ENCODE data around the gene MYO3B.

MYO3B gene

DNA sequence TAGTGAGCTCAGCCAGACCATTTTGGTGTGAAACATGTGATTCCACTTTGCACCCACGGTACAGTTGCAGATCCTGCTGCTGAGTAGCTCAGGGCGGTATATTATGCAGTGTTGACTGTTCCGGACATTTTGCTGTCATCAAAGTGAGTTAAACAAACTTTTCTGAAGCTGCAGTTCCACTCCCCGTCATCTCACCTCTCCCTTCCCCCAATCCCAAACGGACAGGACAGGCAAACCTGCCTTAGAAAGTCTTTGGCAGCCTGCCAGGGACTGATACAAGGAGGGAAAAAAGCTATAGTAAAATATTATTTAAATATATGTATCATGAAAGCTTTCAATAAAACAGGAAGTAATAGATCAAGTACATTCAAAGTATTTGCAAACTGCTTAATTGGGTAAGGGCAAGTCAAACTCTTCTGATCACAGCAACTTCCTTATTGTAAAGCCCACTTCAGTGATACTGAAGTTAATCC lies 501.7 kb downstream of the MYO3B start:
- no peak for ATAC-seq
- Mint-ChIP-seq H3K27ac (no peak overlapping the region), H3K4me1 (no peaks in the 10 kb centered on the region), H3K36me3 (no peaks in the 10 kb centered on the region), H3K4me3 (no peak overlapping the region), H3K27me3 (peaks cover 12% of the 10 kb centered on the region), H3K9me3 (no peaks in the 10 kb centered on the region)

DNA sequence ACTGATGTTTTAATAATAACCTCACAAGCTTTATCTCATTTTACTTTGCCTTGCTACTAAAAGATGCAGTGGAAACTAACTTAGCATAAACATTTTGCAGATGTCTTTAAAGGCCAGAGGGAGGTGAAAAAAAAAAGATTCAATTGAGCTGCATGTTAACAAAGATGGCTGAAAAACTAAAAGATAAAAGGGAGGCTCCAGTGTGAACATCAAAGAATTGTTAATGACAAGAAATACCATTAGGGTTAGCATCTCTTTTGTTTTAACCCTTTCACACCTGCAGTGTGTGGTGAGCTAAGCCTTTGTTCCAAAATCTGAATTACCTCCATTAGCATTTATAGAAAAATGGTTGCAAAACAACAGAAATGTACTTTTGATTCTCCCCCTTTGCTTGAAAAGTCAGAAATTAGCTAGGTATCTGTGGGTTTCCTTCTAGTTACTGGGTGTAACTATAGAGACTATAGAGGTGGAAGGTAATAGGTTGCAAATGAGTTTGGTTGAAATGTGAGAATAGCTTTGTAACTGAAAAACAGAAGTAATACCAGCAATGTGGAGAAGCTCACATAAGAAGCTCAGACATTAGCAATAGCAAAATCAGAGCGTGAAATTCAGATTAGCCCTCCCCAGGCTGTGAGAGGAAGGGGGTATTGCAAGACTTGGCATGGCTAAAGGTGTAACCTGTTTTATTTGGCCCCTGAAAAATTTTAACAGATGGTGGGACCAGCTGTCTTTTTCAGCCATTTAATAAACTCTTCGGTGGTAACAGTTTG lies 502.4 kb downstream of the MYO3B start:
- H3K27ac Mint-ChIP-seq, result no peak overlapping the region

DNA sequence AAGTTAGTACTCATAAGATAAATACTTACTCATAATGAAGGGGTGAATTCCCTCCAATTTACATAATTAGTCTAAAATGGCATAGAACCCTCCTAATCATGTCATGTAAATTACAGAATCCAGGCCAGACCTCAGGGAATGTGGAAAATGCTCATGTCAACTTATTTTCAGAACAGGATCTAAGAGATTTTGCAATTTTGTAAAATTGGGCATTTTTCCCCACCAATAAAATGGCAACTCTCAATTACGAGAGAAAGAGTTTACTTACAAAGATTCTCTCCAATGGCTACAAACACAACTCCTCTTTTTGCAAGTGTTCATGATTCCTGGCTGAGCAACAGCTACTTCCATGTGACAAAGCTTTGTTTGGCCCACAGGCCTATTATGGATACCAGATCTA lies 503.4 kb downstream of the MYO3B start:
- Mint-ChIP-seq H3K4me3 (no peak overlapping the region), H3K27me3 (peaks cover 21% of the 10 kb centered on the region), H3K27ac (no peak overlapping the region), H3K36me3 (no peaks in the 10 kb centered on the region), H3K4me1 (no peaks in the 10 kb centered on the region), H3K9me3 (no peaks in the 10 kb centered on the region)
- no peak for ATAC-seq

More for the DNA sequence above, 502.4 kb downstream of the MYO3B start:
- ATAC-seq, result no peak
- no peaks in the 10 kb centered on the region for H3K36me3 Mint-ChIP-seq
- H3K4me1 Mint-ChIP-seq, result no peaks in the 10 kb centered on the region
- H3K4me3 Mint-ChIP-seq, result no peak overlapping the region
- peaks cover 19% of the 10 kb centered on the region for H3K27me3 Mint-ChIP-seq
- H3K9me3 Mint-ChIP-seq, result no peaks in the 10 kb centered on the region

DNA sequence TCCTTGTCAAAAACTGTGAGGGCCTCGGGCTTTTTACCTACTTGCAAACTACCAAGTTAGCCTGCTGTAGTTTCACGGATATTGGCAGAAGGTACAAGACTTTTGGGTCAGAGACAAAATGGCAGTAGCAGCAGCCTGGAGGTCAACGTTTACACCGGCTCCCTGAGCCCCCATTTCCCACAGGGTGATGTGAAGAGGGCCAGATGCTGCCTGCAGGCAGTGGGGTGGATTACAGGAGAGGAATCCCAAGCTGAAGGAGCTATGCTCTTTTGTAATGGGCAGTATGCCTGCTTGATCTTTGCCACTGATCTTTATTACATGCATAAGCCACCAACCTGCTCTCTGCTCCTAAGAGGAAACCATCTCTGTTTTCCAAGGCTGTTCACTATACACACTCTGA lies 507.6 kb downstream of the MYO3B start:
- Mint-ChIP-seq H3K9me3 (no peaks in the 10 kb centered on the region), H3K4me1 (no peaks in the 10 kb centered on the region), H3K27ac (no peak overlapping the region), H3K36me3 (no peaks in the 10 kb centered on the region), H3K4me3 (no peak overlapping the region), H3K27me3 (peaks cover 21% of the 10 kb centered on the region)
- ATAC-seq, result no peak

DNA sequence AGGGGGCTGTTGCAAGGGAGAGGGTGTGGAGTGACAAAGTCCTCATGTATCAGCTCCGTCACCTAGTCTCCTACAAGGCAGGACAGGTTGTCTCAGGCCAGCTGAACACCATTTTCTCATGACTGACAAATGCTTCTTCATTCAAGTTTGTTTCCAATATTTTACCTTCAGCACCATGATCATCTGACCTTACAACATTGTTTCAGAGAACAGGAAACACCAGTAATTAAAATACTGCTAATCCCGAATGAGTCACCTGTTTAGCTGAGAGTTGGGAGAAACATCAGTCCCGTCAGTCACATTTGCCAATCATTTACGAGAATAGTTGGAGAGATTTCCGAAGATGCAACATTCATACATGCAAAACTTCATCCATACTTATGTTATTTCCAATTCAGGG lies 511.5 kb downstream of the MYO3B start:
- Mint-ChIP-seq H3K4me1 (no peaks in the 10 kb centered on the region), H3K27me3 (peaks cover 18% of the 10 kb centered on the region), H3K36me3 (no peaks in the 10 kb centered on the region), H3K4me3 (no peak overlapping the region), H3K27ac (no peak overlapping the region), H3K9me3 (no peaks in the 10 kb centered on the region)
- no peak for ATAC-seq

DNA sequence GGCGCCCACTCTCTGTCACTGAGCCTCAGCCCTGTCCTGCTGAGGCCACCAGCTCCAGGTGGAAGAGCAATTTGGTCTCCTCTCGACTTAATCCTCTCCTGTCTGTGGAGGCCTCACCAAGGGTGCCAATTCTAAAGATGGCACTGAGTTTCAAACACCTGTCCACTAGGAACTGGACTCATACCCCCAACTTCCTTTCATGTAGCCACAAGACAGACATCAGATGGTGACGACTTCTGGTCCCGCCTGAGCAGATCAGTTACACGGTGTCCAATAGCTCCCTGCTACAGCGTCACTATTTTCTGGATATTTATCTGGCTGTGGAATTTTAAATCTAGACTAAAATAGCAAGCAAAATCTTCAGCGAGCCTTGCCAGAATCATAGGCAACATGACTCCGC lies 512.7 kb downstream of the MYO3B start:
- Mint-ChIP-seq H3K27me3 (peaks cover 8% of the 10 kb centered on the region), H3K36me3 (no peaks in the 10 kb centered on the region), H3K27ac (no peak overlapping the region), H3K4me3 (no peak overlapping the region), H3K4me1 (no peaks in the 10 kb centered on the region), H3K9me3 (no peaks in the 10 kb centered on the region)
- no peak for ATAC-seq

DNA sequence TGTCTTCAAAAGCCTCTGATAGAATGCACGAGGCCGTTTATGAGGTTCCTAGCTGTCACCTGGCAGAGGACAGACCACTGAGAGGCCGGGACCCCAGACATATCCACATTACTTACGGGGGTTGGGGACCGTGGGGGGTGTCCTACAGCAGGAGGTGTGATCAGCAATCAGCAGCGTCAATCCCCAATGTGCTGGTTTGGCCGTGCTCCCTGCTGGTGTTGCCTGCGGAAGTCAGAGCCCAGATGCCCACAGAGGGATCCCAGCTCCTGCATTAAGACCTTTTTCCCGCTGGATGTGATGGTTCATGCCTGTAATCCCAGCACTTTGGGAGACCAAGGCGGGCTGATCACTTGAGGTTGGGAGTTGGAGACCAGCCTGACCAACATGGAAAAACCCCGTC lies 516.4 kb downstream of the MYO3B start:
- Mint-ChIP-seq H3K4me3 (no peak overlapping the region), H3K4me1 (no peaks in the 10 kb centered on the region), H3K27me3 (peaks cover 33% of the 10 kb centered on the region), H3K36me3 (no peaks in the 10 kb centered on the region), H3K27ac (no peak overlapping the region), H3K9me3 (no peaks in the 10 kb centered on the region)
- no peak for ATAC-seq

DNA sequence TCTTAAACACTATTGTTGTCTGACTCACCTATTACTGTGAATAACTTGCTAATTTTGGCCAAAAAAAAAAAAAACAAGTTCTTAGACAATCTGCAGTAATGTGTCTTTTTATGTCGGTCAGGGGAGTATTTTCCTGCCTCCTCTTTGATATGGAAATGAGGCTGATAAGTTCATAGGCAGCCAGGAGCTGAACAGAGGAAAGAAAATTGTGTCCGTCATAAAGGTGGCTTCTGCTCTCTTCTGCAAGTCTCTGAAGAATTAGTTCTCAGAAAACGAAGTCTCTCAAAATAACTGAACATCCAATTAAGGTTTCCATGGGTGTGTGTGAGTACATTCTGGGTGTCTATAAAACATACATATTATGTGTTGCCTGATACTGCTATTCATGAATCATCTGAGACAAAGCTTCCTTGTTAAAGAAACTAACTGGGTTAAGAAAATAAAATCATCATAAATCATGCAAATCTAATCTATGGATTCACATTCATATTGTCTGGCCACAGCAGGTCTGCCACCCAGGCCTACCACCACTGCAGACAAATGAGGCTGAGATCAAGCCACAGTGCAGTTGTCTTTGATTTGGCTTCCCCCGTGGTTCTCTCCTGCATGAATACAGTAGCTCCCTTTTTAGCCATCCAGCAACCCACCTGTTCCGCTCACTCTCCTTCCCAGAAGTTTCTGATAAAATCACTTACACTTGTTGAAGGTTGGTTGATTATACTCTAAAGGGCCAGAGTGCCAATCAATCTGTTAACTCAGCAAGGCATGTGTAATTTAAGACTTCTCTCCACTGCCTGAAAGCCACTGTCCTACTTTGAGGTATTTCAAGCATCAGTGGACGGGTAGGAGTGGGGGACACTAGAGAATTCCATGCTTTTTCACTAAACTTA lies 517.8 kb downstream of the MYO3B start:
- no peaks in the 10 kb centered on the region for H3K4me1 Mint-ChIP-seq

DNA sequence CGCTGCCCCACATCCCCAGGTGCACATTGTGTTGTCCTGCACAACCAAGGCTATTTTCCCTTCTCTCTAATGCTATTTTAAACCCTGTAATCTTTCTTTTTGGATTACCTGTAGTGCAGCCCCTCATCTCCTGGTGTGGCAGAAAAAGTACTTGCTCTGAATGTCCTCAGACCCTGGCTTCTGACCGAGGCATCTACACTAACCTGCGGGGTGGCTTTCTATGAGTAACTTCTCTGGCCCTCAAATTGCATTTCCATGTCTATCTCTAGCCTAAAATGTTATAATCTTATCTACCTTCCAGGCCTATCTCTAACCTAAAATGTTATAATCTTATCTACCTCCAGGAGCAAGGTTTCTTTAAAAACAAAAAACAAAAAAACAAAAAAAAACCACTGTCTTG lies 519.0 kb downstream of the MYO3B start:
- no peaks in the 10 kb centered on the region for H3K9me3 Mint-ChIP-seq
- no peak for ATAC-seq
- H3K4me1 Mint-ChIP-seq, result no peaks in the 10 kb centered on the region
- no peak overlapping the region for H3K4me3 Mint-ChIP-seq
- H3K36me3 Mint-ChIP-seq, result no peaks in the 10 kb centered on the region
- H3K27ac Mint-ChIP-seq, result no peak overlapping the region
- peaks cover 33% of the 10 kb centered on the region for H3K27me3 Mint-ChIP-seq

More for the DNA sequence above, 517.8 kb downstream of the MYO3B start:
- no peaks in the 10 kb centered on the region for H3K36me3 Mint-ChIP-seq
- peaks cover 33% of the 10 kb centered on the region for H3K27me3 Mint-ChIP-seq
- H3K4me3 Mint-ChIP-seq, result no peak overlapping the region
- H3K9me3 Mint-ChIP-seq, result no peaks in the 10 kb centered on the region
- H3K27ac Mint-ChIP-seq, result no peak overlapping the region
- no peak for ATAC-seq

DNA sequence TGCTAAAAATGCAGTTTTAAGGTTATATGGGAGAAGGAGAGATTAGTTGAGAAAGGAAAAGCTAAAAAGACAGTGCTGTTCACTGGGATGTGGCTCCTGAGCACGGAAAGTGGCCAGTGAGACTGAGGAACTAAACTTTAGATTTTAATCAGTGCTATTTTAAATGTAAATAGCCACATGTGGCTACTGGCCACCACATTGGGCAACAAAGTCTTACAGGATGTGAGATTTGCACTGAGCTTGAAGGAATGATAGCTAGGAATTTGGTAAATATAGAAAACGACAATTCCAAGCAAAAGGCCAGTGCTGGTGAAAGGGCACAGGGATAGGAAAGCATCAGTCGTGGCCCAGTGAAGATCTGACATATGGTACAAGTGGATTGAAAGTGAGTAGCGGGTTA lies 523.1 kb downstream of the MYO3B start:
- H3K4me3 Mint-ChIP-seq, result no peak overlapping the region
- peaks cover 8% of the 10 kb centered on the region for H3K9me3 Mint-ChIP-seq
- H3K36me3 Mint-ChIP-seq, result no peaks in the 10 kb centered on the region
- H3K27ac Mint-ChIP-seq, result no peak overlapping the region
- H3K4me1 Mint-ChIP-seq, result no peaks in the 10 kb centered on the region
- peaks cover 25% of the 10 kb centered on the region for H3K27me3 Mint-ChIP-seq
- ATAC-seq, result no peak

DNA sequence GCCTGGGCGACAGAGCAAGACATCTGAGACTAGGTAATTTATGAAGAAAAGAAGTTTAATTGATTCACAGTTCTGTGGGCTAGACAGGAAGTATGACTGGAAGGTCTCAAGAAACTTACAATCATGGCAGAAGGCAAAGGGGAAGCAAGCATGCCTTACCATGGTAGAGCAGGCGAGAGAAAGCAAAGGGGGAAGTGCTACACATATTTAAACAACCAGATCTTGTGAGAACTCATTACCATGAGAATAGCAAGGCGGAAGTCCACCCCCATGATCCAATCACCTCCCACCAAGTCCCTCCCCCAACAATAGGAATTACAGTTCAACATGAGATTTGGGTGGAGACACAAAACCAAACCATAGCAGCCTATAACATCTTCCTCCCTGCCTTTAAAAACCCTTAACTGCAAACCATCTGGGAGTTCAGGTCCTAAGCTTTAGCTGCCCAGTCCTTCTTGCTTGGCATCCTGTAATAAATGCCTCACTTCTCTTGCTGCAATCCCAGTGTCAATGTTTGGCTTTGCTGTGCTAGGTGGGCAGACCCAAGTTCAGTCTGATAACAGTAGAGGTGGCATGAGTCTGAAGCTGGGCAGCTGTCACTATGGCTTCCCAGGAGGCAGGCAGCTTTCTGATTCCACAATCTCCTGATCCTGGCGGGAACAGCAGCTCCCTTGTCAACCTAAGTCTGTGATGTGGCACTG lies 526.0 kb downstream of the MYO3B start:
- ATAC-seq, result no peak
- Mint-ChIP-seq H3K4me1 (no peaks in the 10 kb centered on the region), H3K27me3 (peaks cover 13% of the 10 kb centered on the region), H3K27ac (no peak overlapping the region), H3K9me3 (peaks cover 8% of the 10 kb centered on the region), H3K4me3 (no peak overlapping the region), H3K36me3 (no peaks in the 10 kb centered on the region)

All from stimulated activated memory B cell treated with anti-CD40 and anti-IgM and Interleukin-4, amounts not matched to agents 10 μg/mL and 1 μg/mL and 100 μg/mL, for 72 hours (primary cell).